ENCODE data around the gene FASLG. TPM values are rescaled to one million over a fixed set of nuclear protein-coding genes. Genes with fewer than 3 reads are reported as not detected.

Gene FASLG
- total and polyA plus RNA-seq, 4 donors, result 0.20 TPM; not detected in 3

GRCh38 chr1:172627702-172628101, 31.2 kb upstream of the FASLG start:
- no peak for DNase-seq (ENCODE audit: low read depth in 4 of 6, low spot score in 6 of 6)
- Histone ChIP-seq H3K4me3 (ENCODE audit: low read depth, low read length) (no peak overlapping the region), H3K4me1 (ENCODE audit: control insufficient read depth, insufficient read depth, low read length) (no peaks in the 10 kb centered on the region), H3K27me3 (ENCODE audit: control insufficient read depth, insufficient read depth, low read length) (no peaks in the 10 kb centered on the region), H3K27ac (ENCODE audit: low read depth, low read length) (no peak overlapping the region), H3K9me3 (ENCODE audit: control insufficient read depth, insufficient read depth, low read length) (no peaks in the 10 kb centered on the region), H3K36me3 (ENCODE audit: control insufficient read depth, insufficient read depth, low read length) (no peaks in the 10 kb centered on the region)
- 83% methylated on average over 3 of the region's 3 CpGs for WGBS (ENCODE audit: insufficient coverage)

- Histone ChIP-seq H3K27me3 (ENCODE audit: control insufficient read depth, insufficient read depth, low read length) (no peaks in the 10 kb centered on the region), H3K36me3 (ENCODE audit: control insufficient read depth, insufficient read depth, low read length) (no peaks in the 10 kb centered on the region), H3K4me1 (ENCODE audit: control insufficient read depth, insufficient read depth, low read length) (no peaks in the 10 kb centered on the region), H3K4me3 (ENCODE audit: low read depth, low read length) (no peak overlapping the region), H3K9me3 (ENCODE audit: control insufficient read depth, insufficient read depth, low read length) (no peaks in the 10 kb centered on the region), H3K27ac (ENCODE audit: low read depth, low read length) (no peak overlapping the region)
- WGBS (ENCODE audit: insufficient coverage), result 54% methylated on average over 3 of the region's 4 CpGs
- DNase-seq (ENCODE audit: low read depth in 4 of 6, low spot score in 6 of 6), result no peak
Measured at GRCh38 chr1:172628401-172628800, 30.5 kb upstream of the FASLG start.

- no CpG with 5 or more reads among the region's 2 CpGs for WGBS (ENCODE audit: insufficient coverage)
- DNase-seq (ENCODE audit: low read depth in 4 of 6, low spot score in 6 of 6), result no peak
- Histone ChIP-seq H3K27ac (ENCODE audit: low read depth, low read length) (no peak overlapping the region), H3K27me3 (ENCODE audit: control insufficient read depth, insufficient read depth, low read length) (no peaks in the 10 kb centered on the region), H3K4me1 (ENCODE audit: control insufficient read depth, insufficient read depth, low read length) (no peaks in the 10 kb centered on the region), H3K9me3 (ENCODE audit: control insufficient read depth, insufficient read depth, low read length) (no peaks in the 10 kb centered on the region), H3K4me3 (ENCODE audit: low read depth, low read length) (no peak overlapping the region), H3K36me3 (ENCODE audit: control insufficient read depth, insufficient read depth, low read length) (no peaks in the 10 kb centered on the region)
Measured at GRCh38 chr1:172629170-172629569, 29.7 kb upstream of the FASLG start.

- no CpG with 5 or more reads among the region's 2 CpGs for WGBS (ENCODE audit: insufficient coverage)
- H3K27me3 ChIP-seq (ENCODE audit: control insufficient read depth, insufficient read depth, low read length), result no peaks in the 10 kb centered on the region
- no peak overlapping the region for H3K27ac ChIP-seq (ENCODE audit: low read depth, low read length)
- H3K4me3 ChIP-seq (ENCODE audit: low read depth, low read length), result no peak overlapping the region
- no peak for DNase-seq (ENCODE audit: low read depth in 4 of 6, low spot score in 6 of 6)
- H3K36me3 ChIP-seq (ENCODE audit: control insufficient read depth, insufficient read depth, low read length), result no peaks in the 10 kb centered on the region
- no peaks in the 10 kb centered on the region for H3K4me1 ChIP-seq (ENCODE audit: control insufficient read depth, insufficient read depth, low read length)
- H3K9me3 ChIP-seq (ENCODE audit: control insufficient read depth, insufficient read depth, low read length), result no peaks in the 10 kb centered on the region
Measured at GRCh38 chr1:172629638-172630037, 29.3 kb upstream of the FASLG start.

- 86% methylated on average over 2 of the region's 11 CpGs for WGBS (ENCODE audit: insufficient coverage)
- Histone ChIP-seq H3K27ac (ENCODE audit: low read depth, low read length) (no peak overlapping the region), H3K4me3 (ENCODE audit: low read depth, low read length) (no peak overlapping the region), H3K36me3 (ENCODE audit: control insufficient read depth, insufficient read depth, low read length) (no peaks in the 10 kb centered on the region), H3K4me1 (ENCODE audit: control insufficient read depth, insufficient read depth, low read length) (no peaks in the 10 kb centered on the region), H3K9me3 (ENCODE audit: control insufficient read depth, insufficient read depth, low read length) (no peaks in the 10 kb centered on the region), H3K27me3 (ENCODE audit: control insufficient read depth, insufficient read depth, low read length) (no peaks in the 10 kb centered on the region)
- DNase-seq (ENCODE audit: low read depth in 4 of 6, low spot score in 6 of 6), result no peak
Measured at GRCh38 chr1:172630056-172630818, 28.7 kb upstream of the FASLG start.

- no peak overlapping the region for H3K27ac ChIP-seq (ENCODE audit: low read depth, low read length)
- 100% methylated on average over 2 of the region's 3 CpGs for WGBS (ENCODE audit: insufficient coverage)
- no peak overlapping the region for H3K4me3 ChIP-seq (ENCODE audit: low read depth, low read length)
- no peaks in the 10 kb centered on the region for H3K36me3 ChIP-seq (ENCODE audit: control insufficient read depth, insufficient read depth, low read length)
- H3K27me3 ChIP-seq (ENCODE audit: control insufficient read depth, insufficient read depth, low read length), result no peaks in the 10 kb centered on the region
- no peaks in the 10 kb centered on the region for H3K9me3 ChIP-seq (ENCODE audit: control insufficient read depth, insufficient read depth, low read length)
- H3K4me1 ChIP-seq (ENCODE audit: control insufficient read depth, insufficient read depth, low read length), result no peaks in the 10 kb centered on the region
- no peak for DNase-seq (ENCODE audit: low read depth in 4 of 6, low spot score in 6 of 6)
Measured at GRCh38 chr1:172630868-172631267, 28.0 kb upstream of the FASLG start.

- no peak for DNase-seq (ENCODE audit: low read depth in 4 of 6, low spot score in 6 of 6)
- Histone ChIP-seq H3K4me3 (ENCODE audit: low read depth, low read length) (no peak overlapping the region), H3K9me3 (ENCODE audit: control insufficient read depth, insufficient read depth, low read length) (peaks cover 2% of the 10 kb centered on the region), H3K4me1 (ENCODE audit: control insufficient read depth, insufficient read depth, low read length) (no peaks in the 10 kb centered on the region), H3K27me3 (ENCODE audit: control insufficient read depth, insufficient read depth, low read length) (no peaks in the 10 kb centered on the region), H3K27ac (ENCODE audit: low read depth, low read length) (no peak overlapping the region), H3K36me3 (ENCODE audit: control insufficient read depth, insufficient read depth, low read length) (no peaks in the 10 kb centered on the region)
- no CpG with 5 or more reads among the region's 2 CpGs for WGBS (ENCODE audit: insufficient coverage)
Measured at GRCh38 chr1:172637522-172637921, 21.4 kb upstream of the FASLG start.

- no peak overlapping the region for H3K27ac ChIP-seq (ENCODE audit: low read depth, low read length)
- H3K27me3 ChIP-seq (ENCODE audit: control insufficient read depth, insufficient read depth, low read length), result no peaks in the 10 kb centered on the region
- no peak for DNase-seq (ENCODE audit: low read depth in 4 of 6, low spot score in 6 of 6)
- no peak overlapping the region for H3K4me3 ChIP-seq (ENCODE audit: low read depth, low read length)
- H3K9me3 ChIP-seq (ENCODE audit: control insufficient read depth, insufficient read depth, low read length), result peaks cover 2% of the 10 kb centered on the region
- H3K4me1 ChIP-seq (ENCODE audit: control insufficient read depth, insufficient read depth, low read length), result no peaks in the 10 kb centered on the region
- WGBS (ENCODE audit: insufficient coverage), result no CpG with 5 or more reads among the region's 2 CpGs
- no peaks in the 10 kb centered on the region for H3K36me3 ChIP-seq (ENCODE audit: control insufficient read depth, insufficient read depth, low read length)
Measured at GRCh38 chr1:172638249-172638648, 20.7 kb upstream of the FASLG start.

- Histone ChIP-seq H3K9me3 (ENCODE audit: control insufficient read depth, insufficient read depth, low read length) (peaks cover 2% of the 10 kb centered on the region), H3K4me3 (ENCODE audit: low read depth, low read length) (no peak overlapping the region), H3K27ac (ENCODE audit: low read depth, low read length) (no peak overlapping the region), H3K27me3 (ENCODE audit: control insufficient read depth, insufficient read depth, low read length) (no peaks in the 10 kb centered on the region), H3K36me3 (ENCODE audit: control insufficient read depth, insufficient read depth, low read length) (no peaks in the 10 kb centered on the region), H3K4me1 (ENCODE audit: control insufficient read depth, insufficient read depth, low read length) (no peaks in the 10 kb centered on the region)
- DNase-seq (ENCODE audit: low read depth in 4 of 6, low spot score in 6 of 6), result no peak
- 85% methylated on average over 7 of the region's 9 CpGs for WGBS (ENCODE audit: insufficient coverage)
Measured at GRCh38 chr1:172638885-172639831, 19.7 kb upstream of the FASLG start.

All from spinal cord (tissue), 10 donors.